Muscle of leg (tissue), 11 donors: ENCODE measurements around the gene GAB1. TPM values are rescaled to one million over a fixed set of nuclear protein-coding genes. Genes with fewer than 3 reads are reported as not detected.

ENCODE experiments used
- DNase-seq: peaks from one replicate; pipeline ENCODE4 v3.0.0; 2013
- H3K27ac ChIP-seq: one replicate; pipeline ENCODE4 v1.5.1; 2013; ENCODE audit warnings: mild to moderate bottlenecking, low read length, control low read depth
- H3K27me3 ChIP-seq: one replicate; pipeline ENCODE4 v1.6.1; 2013; ENCODE audit warnings: low read length; ENCODE audit not compliant: control insufficient read depth, insufficient read depth
- H3K36me3 ChIP-seq: one replicate; pipeline ENCODE4 v1.6.1; 2013; ENCODE audit warnings: low read length; ENCODE audit not compliant: control insufficient read depth, insufficient read depth
- H3K4me1 ChIP-seq: one replicate; pipeline ENCODE4 v1.6.1; 2013; ENCODE audit warnings: low read length; ENCODE audit not compliant: control insufficient read depth, insufficient read depth
- H3K4me3 ChIP-seq: one replicate; pipeline ENCODE4 v1.5.1; 2013; ENCODE audit warnings: low read length, control low read depth
- H3K9me3 ChIP-seq: replicated peaks from 2 replicates; pipeline ENCODE4 v1.6.1; 2013; ENCODE audit warnings: low read depth, low read length; ENCODE audit not compliant: control insufficient read depth
- WGBS: methylation state at CpG from one replicate; pipeline ENCODE4 v1.1.5; 2013; ENCODE audit warnings: missing lambda C conversion rate; ENCODE audit not compliant: insufficient coverage; 5-methylcytosine and 5-hydroxymethylcytosine counted together
- polyA plus RNA-seq, 8 donors: library from polyadenylated mRNA; unstranded; fragments of 120-200 nt; gene quantifications; one replicate each; pipeline versions ENCODE4 v1.2.1 to v1.2.3, GENCODE V29; 2013; ENCODE audit warnings: inconsistent platforms in 1 of 8, low replicate concordance in 1 of 8; ENCODE audit not compliant: insufficient read length in 8 of 8, insufficient read depth in 1 of 8
- total RNA-seq: library from RNA; stranded (reverse); fragments of 120-200 nt; gene quantifications from one replicate; pipeline ENCODE4 v1.2.4, GENCODE V29; 2013

The GAB1 gene
- total and polyA plus RNA-seq, 9 donors: 21.5 to 43.1 (median 29.0) TPM

GRCh38 chr4:143407474-143407873 lies 70.8 kb downstream of the GAB1 start:
- Histone ChIP-seq H3K4me3 (no peak overlapping the region), H3K36me3 (no peaks in the 10 kb centered on the region), H3K27ac (peak overlapping the region; percentile 29), H3K4me1 (peaks cover 11% of the 10 kb centered on the region), H3K27me3 (no peaks in the 10 kb centered on the region), H3K9me3 (no peaks in the 10 kb centered on the region)
- peak; percentile 87 for DNase-seq
- WGBS: no CpG with 5 or more reads among the region's 3 CpGs

- Histone ChIP-seq H3K27me3 (no peaks in the 10 kb centered on the region), H3K27ac (peak overlapping the region; percentile 29), H3K9me3 (no peaks in the 10 kb centered on the region), H3K4me1 (peaks cover 11% of the 10 kb centered on the region), H3K36me3 (no peaks in the 10 kb centered on the region), H3K4me3 (no peak overlapping the region)
- no peak for DNase-seq
- no CpG with 5 or more reads among the region's 2 CpGs for WGBS
These were observed 71.2 kb downstream of the GAB1 start for GRCh38 chr4:143407888-143408287.

DNA sequence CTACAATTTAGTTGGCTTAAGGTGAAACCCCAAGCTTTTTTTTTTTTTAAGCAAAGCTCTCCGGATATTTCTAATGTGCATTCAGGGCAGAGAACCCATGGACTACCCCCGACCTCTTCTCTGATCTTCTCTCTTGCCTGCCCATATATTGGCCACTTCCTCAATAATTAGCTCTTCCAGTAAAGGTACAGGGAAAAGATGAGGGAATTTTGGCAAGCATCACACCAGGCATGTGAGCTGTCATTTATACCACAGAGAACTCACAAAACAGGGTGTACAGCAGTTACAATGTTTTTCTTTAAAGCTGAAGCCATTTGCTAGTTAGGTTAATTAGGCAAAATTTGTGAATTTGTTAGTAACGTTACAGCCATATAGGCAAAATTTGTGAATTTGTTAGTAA lies 73.3 kb downstream of the GAB1 start:
- no CpG with 5 or more reads among the region's 3 CpGs for WGBS
- Histone ChIP-seq H3K4me1 (peaks cover 11% of the 10 kb centered on the region), H3K9me3 (no peaks in the 10 kb centered on the region), H3K27ac (no peak overlapping the region), H3K36me3 (no peaks in the 10 kb centered on the region), H3K27me3 (no peaks in the 10 kb centered on the region), H3K4me3 (no peak overlapping the region)
- no peak for DNase-seq

DNA sequence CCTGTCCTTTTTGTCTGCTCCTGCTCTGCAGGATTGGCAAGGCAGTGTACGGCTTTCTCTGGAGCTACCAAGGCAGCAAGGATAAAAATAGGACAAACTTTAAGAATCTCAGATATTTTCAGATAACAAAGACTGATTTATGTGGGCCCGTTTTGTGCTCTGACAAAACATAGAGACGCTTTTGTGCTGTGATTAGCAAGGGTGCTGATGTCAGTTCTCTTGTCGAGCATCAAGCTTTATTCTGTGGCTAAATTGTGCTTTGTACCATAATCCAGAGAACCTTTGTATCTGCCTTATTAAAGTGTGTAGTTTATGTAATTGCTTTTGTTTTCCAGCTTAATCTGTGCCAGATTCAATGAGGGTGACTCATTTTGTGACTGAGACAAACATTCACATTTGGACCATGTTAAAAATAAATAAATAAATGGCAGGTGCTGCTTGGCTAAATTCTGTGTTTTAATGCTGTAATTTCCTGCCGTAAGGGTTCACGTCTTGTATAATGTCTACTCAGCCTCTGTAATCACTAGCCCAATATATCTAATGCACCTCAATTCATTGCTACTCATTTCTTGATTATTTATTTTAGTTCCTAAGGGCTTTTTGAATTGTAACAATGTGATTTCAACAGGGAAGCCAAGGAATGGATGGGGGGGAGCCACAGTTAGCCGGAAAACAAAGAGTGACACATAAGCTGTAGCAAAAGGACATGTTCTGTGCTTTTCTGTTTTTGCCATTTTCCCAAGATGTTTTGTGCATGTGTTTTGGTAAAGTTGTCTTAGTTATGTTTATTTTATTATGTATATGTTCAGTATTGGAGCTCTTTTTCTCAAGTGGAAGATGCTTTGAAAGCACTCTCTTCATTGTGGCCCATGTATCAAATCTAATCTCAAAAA lies 75.1 kb downstream of the GAB1 start:
- H3K36me3 ChIP-seq: peaks cover 3% of the 10 kb centered on the region
- H3K4me1 ChIP-seq: peaks cover 7% of the 10 kb centered on the region
- no peaks in the 10 kb centered on the region for H3K27me3 ChIP-seq
- H3K9me3 ChIP-seq: no peaks in the 10 kb centered on the region
- H3K4me3 ChIP-seq: no peak overlapping the region
- peak; percentile 84 for DNase-seq
- H3K27ac ChIP-seq: peak overlapping the region; percentile 71
- WGBS: 24% methylated on average over 3 of the region's 7 CpGs

DNA sequence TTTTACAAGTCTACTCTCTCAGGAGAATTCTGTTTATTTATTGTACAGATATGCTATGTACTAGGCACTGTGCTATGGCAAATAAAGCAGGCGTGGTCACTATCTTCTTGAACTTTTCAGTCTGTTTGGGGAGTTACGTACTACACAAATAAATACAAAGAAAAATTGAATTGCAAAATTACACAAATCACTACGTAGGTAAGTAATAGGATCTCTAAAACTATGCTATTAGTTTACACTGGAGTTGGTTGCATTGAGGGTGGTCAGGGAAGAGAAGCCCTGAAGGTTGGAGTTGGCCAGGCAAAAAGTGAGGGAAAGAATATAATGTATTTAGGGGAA lies 75.7 kb downstream of the GAB1 start:
- no peaks in the 10 kb centered on the region for H3K9me3 ChIP-seq
- H3K4me1 ChIP-seq: peaks cover 7% of the 10 kb centered on the region
- no peak overlapping the region for H3K4me3 ChIP-seq
- no peak for DNase-seq
- peaks cover 9% of the 10 kb centered on the region for H3K36me3 ChIP-seq
- no CpG with 5 or more reads among the region's 3 CpGs for WGBS
- H3K27me3 ChIP-seq: no peaks in the 10 kb centered on the region
- peak overlapping the region; percentile 71 for H3K27ac ChIP-seq

- Histone ChIP-seq H3K27me3 (no peaks in the 10 kb centered on the region), H3K4me1 (no peaks in the 10 kb centered on the region), H3K4me3 (no peak overlapping the region), H3K9me3 (no peaks in the 10 kb centered on the region), H3K27ac (no peak overlapping the region), H3K36me3 (peaks cover 17% of the 10 kb centered on the region)
- no peak for DNase-seq
- WGBS: 85% methylated on average over 10 of the region's 12 CpGs
These were observed 81.2 kb downstream of the GAB1 start for GRCh38 chr4:143417679-143418403.

- peak overlapping the region; percentile 57 for H3K27ac ChIP-seq
- no CpG with 5 or more reads among the region's 2 CpGs for WGBS
- no peaks in the 10 kb centered on the region for H3K4me1 ChIP-seq
- H3K4me3 ChIP-seq: no peak overlapping the region
- H3K9me3 ChIP-seq: no peaks in the 10 kb centered on the region
- peak; percentile 52 for DNase-seq
- no peaks in the 10 kb centered on the region for H3K27me3 ChIP-seq
- peaks cover 20% of the 10 kb centered on the region for H3K36me3 ChIP-seq
These were observed 83.6 kb downstream of the GAB1 start for GRCh38 chr4:143420227-143420626.

DNA sequence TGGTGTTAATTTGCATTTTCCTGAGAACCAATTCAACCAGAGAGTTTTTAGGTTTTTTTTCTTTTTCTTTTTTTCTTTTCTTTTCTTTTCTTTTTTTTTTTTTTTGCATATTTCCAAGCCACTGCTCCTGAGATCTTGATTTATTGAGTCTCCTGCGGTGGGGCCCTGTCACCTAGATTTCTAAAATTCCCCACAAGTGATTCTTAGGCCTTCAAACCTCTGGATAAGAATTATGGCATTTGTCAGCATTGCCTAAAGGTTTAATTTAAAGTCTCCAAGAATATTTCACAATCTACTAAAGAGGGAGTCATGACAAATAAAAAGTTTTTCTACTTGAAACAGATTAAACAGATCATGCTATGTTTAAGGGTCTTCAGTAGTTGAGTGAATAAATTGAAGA lies 84.9 kb downstream of the GAB1 start:
- no peak for DNase-seq
- Histone ChIP-seq H3K36me3 (peaks cover 22% of the 10 kb centered on the region), H3K4me1 (no peaks in the 10 kb centered on the region), H3K27ac (no peak overlapping the region), H3K27me3 (no peaks in the 10 kb centered on the region), H3K9me3 (no peaks in the 10 kb centered on the region), H3K4me3 (no peak overlapping the region)
- no CpG with 5 or more reads among the region's 1 CpG for whole genome bisulfite sequencing

DNA sequence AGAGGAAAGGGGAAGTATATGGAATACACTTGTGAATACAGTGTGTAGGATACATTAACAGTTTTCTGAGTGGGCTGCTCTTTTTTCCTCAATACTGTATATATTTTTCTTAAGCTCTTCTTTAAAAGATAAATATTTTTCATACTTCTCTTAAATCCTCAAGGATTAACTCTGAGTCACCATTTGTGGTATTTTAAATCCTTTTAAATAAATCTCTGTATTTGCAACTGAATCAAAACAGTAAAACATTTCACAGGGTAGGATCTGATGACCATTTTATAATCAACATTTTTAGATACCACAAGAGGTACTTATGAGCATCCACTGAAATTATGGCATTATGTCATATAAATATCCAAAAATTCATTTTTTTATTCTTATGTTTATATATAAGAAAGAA lies 87.6 kb downstream of the GAB1 start:
- H3K36me3 ChIP-seq: peaks cover 9% of the 10 kb centered on the region
- no peak overlapping the region for H3K4me3 ChIP-seq
- no peak for DNase-seq

GRCh38 chr4:143431526-143432257 lies 95.0 kb downstream of the GAB1 start:
- Histone ChIP-seq H3K4me3 (no peak overlapping the region), H3K4me1 (no peaks in the 10 kb centered on the region), H3K9me3 (peaks cover 28% of the 10 kb centered on the region), H3K27me3 (no peaks in the 10 kb centered on the region), H3K36me3 (peaks cover 13% of the 10 kb centered on the region), H3K27ac (no peak overlapping the region)
- 97% methylated on average over 6 of the region's 10 CpGs for WGBS
- no peak for DNase-seq

More for the DNA sequence above, 87.6 kb downstream of the GAB1 start:
- no peaks in the 10 kb centered on the region for H3K27me3 ChIP-seq
- H3K27ac ChIP-seq: no peak overlapping the region
- H3K9me3 ChIP-seq: peaks cover 7% of the 10 kb centered on the region
- no peaks in the 10 kb centered on the region for H3K4me1 ChIP-seq
